NT2/D1 (cell line): ENCODE measurements around the gene DACH1.

Source experiments
- SUZ12 ChIP-seq: IDR thresholded peaks from 2 replicates; pipeline ENCODE4 v1.6.1; 2011; ENCODE audit not compliant: insufficient read length, insufficient read depth; ENCODE audit errors: extremely low read depth
- YY1 ChIP-seq: IDR thresholded peaks from 2 replicates; pipeline ENCODE4 v1.6.1; 2011; ENCODE audit not compliant: insufficient read length, insufficient read depth

GRCh38 chr13:71729441-71729840 lies 137.6 kb downstream of the DACH1 start:
- TF ChIP-seq YY1 (no peak), SUZ12 (no peak)
